Limb (tissue), 2 donors: ENCODE measurements around the gene SP110.

ENCODE experiments used
- DNase-seq, 2 donors: peaks; one replicate each; pipeline ENCODE4 v3.0.0-alpha.2; 2016; ENCODE audit errors: extremely low spot score in 2 of 2

SP110 gene

GRCh38 chr2:230170532-230170931, 49.3 kb downstream of the SP110 start:
- no peak for DNase-seq

GRCh38 chr2:230166557-230167170, 53.1 kb downstream of the SP110 start:
- DNase-seq = no peak

GRCh38 chr2:230164139-230164538, 55.6 kb downstream of the SP110 start:
- DNase-seq = no peak

- DNase-seq = no peak
Measured at GRCh38 chr2:230162981-230163380, 56.8 kb downstream of the SP110 start.

GRCh38 chr2:230161184-230161583, 58.6 kb downstream of the SP110 start:
- DNase-seq = no peak

- peak; percentile 31 to 54 for DNase-seq
Measured at GRCh38 chr2:230160112-230160660, 59.6 kb downstream of the SP110 start.

GRCh38 chr2:230158468-230158867, 61.3 kb downstream of the SP110 start:
- no peak for DNase-seq

- DNase-seq = peak in 1 of 2 donors; percentile 40
Measured at GRCh38 chr2:230156782-230157699, 62.7 kb downstream of the SP110 start.

GRCh38 chr2:230155359-230155758, 64.4 kb downstream of the SP110 start:
- no peak for DNase-seq

- no peak for DNase-seq
Measured at GRCh38 chr2:230153390-230153976, 66.3 kb downstream of the SP110 start.

GRCh38 chr2:230152334-230152733, 67.5 kb downstream of the SP110 start:
- DNase-seq = no peak

- DNase-seq = no peak
Measured at GRCh38 chr2:230144355-230144754, 75.4 kb downstream of the SP110 start.

- no peak for DNase-seq
Measured at GRCh38 chr2:230140667-230141066, 79.1 kb downstream of the SP110 start.

GRCh38 chr2:230137902-230138539, 81.8 kb downstream of the SP110 start:
- DNase-seq = no peak

GRCh38 chr2:230135130-230135525, 84.7 kb downstream of the SP110 start:
- DNase-seq = no peak

GRCh38 chr2:230134496-230135129, 85.2 kb downstream of the SP110 start:
- no peak for DNase-seq

GRCh38 chr2:230131366-230131765, 88.4 kb downstream of the SP110 start:
- no peak for DNase-seq

GRCh38 chr2:230130668-230131364, 89.0 kb downstream of the SP110 start:
- no peak for DNase-seq

- no peak for DNase-seq
Measured at GRCh38 chr2:230129343-230129742, 90.4 kb downstream of the SP110 start.

- peak in 1 of 2 donors; percentile 36 for DNase-seq
Measured at GRCh38 chr2:230128623-230129342, 91.0 kb downstream of the SP110 start.
